GM12878 (cell line): ENCODE measurements around the gene NRN1L. TPM values are rescaled to one million over a fixed set of nuclear protein-coding genes. Genes with fewer than 3 reads are reported as not detected.

Experiments
- ATAC-seq: fragments of 200-7000 bp; cut with Tn5 transposase; 3 replicates; pipeline ENCODE4 v1.9.1; 2020; ENCODE audit warnings: mild to moderate bottlenecking, moderate library complexity
- BruUV-seq: library from RNA; stranded (reverse); fragments of 400-500 nt; replicated peaks from 2 replicates; lab custom pipeline; 2021; lab: Mats Ljungman, UMichigan
- CTCF ChIA-PET: fragments of 300-600 bp; sonication (Branson Sonifier 250); formaldehyde crosslinking; extraction: SDS; loops from one replicate; lab custom pipeline; 2021; ENCODE audit warnings: inconsistent platforms; lab: Yijun Ruan, JAX
- POLR2A ChIA-PET: fragments of 350-600 bp; formaldehyde crosslinking; extraction: SDS; loops from one replicate; lab custom pipeline; 2021; ENCODE audit warnings: inconsistent platforms; lab: Charles Lee
- RAD21 ChIA-PET: fragments of 300-600 bp; sonication (Branson Sonifier 250); formaldehyde crosslinking; loops from one replicate; lab custom pipeline; 2023; ENCODE audit warnings: antibody characterized with exemption; ENCODE audit not compliant: unreplicated experiment; lab: Charles Lee
- SMC1A ChIA-PET: fragments of 300-600 bp; sonication (Branson Sonifier 250); formaldehyde crosslinking; loops from one replicate; lab custom pipeline; 2023; ENCODE audit not compliant: unreplicated experiment, uncharacterized antibody; lab: Charles Lee
- DNase-seq: peaks from one replicate; pipeline ENCODE4 v3.0.0-alpha.2; 2011; ENCODE audit warnings: low read depth, low spot score
- FAIRE-seq: peaks from 3 replicates; lab custom pipeline; 2011; peaks lifted over from hg19 to GRCh38; lab: Jason Lieb, UNC
- H2AFZ ChIP-seq: 2 replicates; pipeline ENCODE4 v1.6.0; 2011; ENCODE audit warnings: low read depth, low read length, control low read depth; ENCODE audit not compliant: control insufficient read depth
- H3K27ac ChIP-seq: 2 replicates; pipeline ENCODE4 v1.5.1; 2011; ENCODE audit warnings: control low read depth; ENCODE audit not compliant: control insufficient read depth, insufficient read depth
- H3K27me3 ChIP-seq, 2 experiments: replicated peaks in 1 of 2; 2 replicates each; pipeline versions ENCODE4 v1.6.0 to v1.6.1; 2011; ENCODE audit warnings: low read length in 1 of 2; ENCODE audit not compliant: control insufficient read depth in 2 of 2, insufficient read depth in 2 of 2
- H3K36me3 ChIP-seq, 2 experiments: 2 replicates each; pipeline ENCODE4 v1.5.1; 2011; ENCODE audit warnings: low read length in 1 of 2; ENCODE audit not compliant: control insufficient read depth in 2 of 2, insufficient read depth in 2 of 2
- H3K4me1 ChIP-seq: 2 replicates; pipeline ENCODE4 v1.6.1; 2011; ENCODE audit warnings: mild to moderate bottlenecking, low read length, moderate library complexity, mixed read lengths; ENCODE audit not compliant: control insufficient read depth, insufficient read depth
- H3K4me2 ChIP-seq: 2 replicates; pipeline ENCODE4 v1.6.0; 2011; ENCODE audit warnings: control low read depth; ENCODE audit not compliant: control insufficient read depth, insufficient read depth
- H3K4me3 ChIP-seq: fragments of 200-600 bp; sonication (generic); 2 replicates; pipeline ENCODE4 v1.5.1; 2016
- H3K79me2 ChIP-seq: 2 replicates; pipeline ENCODE4 v1.6.0; 2011; ENCODE audit warnings: low read length; ENCODE audit not compliant: control insufficient read depth, insufficient read depth
- H3K9ac ChIP-seq: 2 replicates; pipeline ENCODE4 v1.8.0; 2011; ENCODE audit warnings: low read length, control low read depth, mixed read lengths; ENCODE audit not compliant: control insufficient read depth, insufficient read depth
- H3K9me3 ChIP-seq: replicated peaks from 3 replicates; pipeline ENCODE4 v1.5.1; 2011; ENCODE audit warnings: mild to moderate bottlenecking, low read length; ENCODE audit not compliant: control insufficient read depth, insufficient read depth
- H4K20me1 ChIP-seq: 2 replicates; pipeline ENCODE4 v1.6.0; 2011; ENCODE audit not compliant: control insufficient read depth, insufficient read depth
- BHLHE40 ChIP-seq, 2 experiments: fragments of 450-650 bp in 1 of 2; IDR thresholded peaks; 2 replicates each; pipeline ENCODE4 v1.6.1; 2011 to 2017; ENCODE audit warnings: low read depth in 2 of 2, borderline replicate concordance in 1 of 2, improper control_type of control experiment in 1 of 2, low read length in 1 of 2, mild to moderate bottlenecking in 1 of 2
- CREM ChIP-seq: IDR thresholded peaks from 2 replicates; pipeline ENCODE4 v1.6.1; 2014; ENCODE audit warnings: antibody characterized with exemption, low read depth
- ESRRA ChIP-seq: IDR thresholded peaks from 2 replicates; pipeline ENCODE4 v1.6.1; 2012; ENCODE audit warnings: mild to moderate bottlenecking, low read length, improper control_type of control experiment
- WGBS: methylation state at CpG from one replicate; pipeline ENCODE4 v1.1.6; 2016; ENCODE audit warnings: low lambda C conversion rate; ENCODE audit not compliant: insufficient replicate concordance, insufficient coverage; ENCODE audit errors: missing lambda C conversion rate; 5-methylcytosine and 5-hydroxymethylcytosine counted together
- in situ Hi-C: fragments of 300-500 bp; cut with MboI; formaldehyde crosslinking; loops from 9 replicates; pipeline ENCODE4 v1.14.3; 2018; ENCODE audit warnings: mixed read lengths
- intact Hi-C: fragments of 100-400 bp; cut with micrococcal nuclease; formaldehyde crosslinking; loops from one replicate; pipeline ENCODE4 v1.14.2; 2022; ENCODE audit not compliant: unreplicated experiment
- polyA plus RNA-seq, 11 experiments: library from polyadenylated mRNA; depleted of rRNA in 4 of 11; unstranded in 6 of 11; stranded (reverse) in 5 of 11; fragments of >200 nt; fragmentation: Nextera tagmentation in 4 of 11; fragmentation: Illumina TruSeq in 1 of 11; extraction: Ambion mirVana in 4 of 11; extraction: Trizol in 1 of 11; gene quantifications; 1 replicate in 1 of 11; 2 replicates in 10 of 11; pipeline versions ENCODE4 v1.2.1 to v1.2.3, GENCODE V29; 2011 to 2016; ENCODE audit warnings: inconsistent platforms in 2 of 11, missing spikeins in 2 of 11, low read depth in 1 of 11
- total RNA-seq, 4 experiments: library from RNA; depleted of rRNA in 3 of 4; stranded (reverse); fragments of >200 nt in 3 of 4; fragmentation: Illumina TruSeq in 1 of 4; extraction: Trizol in 1 of 4; gene quantifications; 2 replicates each; pipeline versions ENCODE4 v1.2.1 to v1.2.3, GENCODE V29; 2013 to 2021
- TF ChIP-seq, protein P1 (sequence below): fragments of 150-350 bp; IDR thresholded peaks from 2 replicates; pipeline ENCODE4 v1.6.1; 2014; ENCODE audit warnings: mild to moderate bottlenecking, low read depth, low read length
- TF ChIP-seq, protein P2 (sequence below): IDR thresholded peaks from 2 replicates; pipeline ENCODE4 v1.6.1; 2012; ENCODE audit warnings: improper control_type of control experiment, low read depth, low read length; ENCODE audit not compliant: insufficient replicate concordance
- TF ChIP-seq, protein P3 (sequence below): IDR thresholded peaks from 2 replicates; pipeline ENCODE4 v1.6.1; 2012; ENCODE audit warnings: mild to moderate bottlenecking, low read depth, low read length
- TF ChIP-seq, protein P4 (sequence below): fragments of 450-650 bp; conservative IDR thresholded peaks from 2 replicates; pipeline ENCODE4 v1.6.1; 2017; ENCODE audit warnings: mild to moderate bottlenecking, moderate library complexity
- TF ChIP-seq, protein P5 (sequence below): fragments of 450-650 bp; IDR thresholded peaks from 2 replicates; pipeline ENCODE4 v1.6.1; 2017; ENCODE audit warnings: borderline replicate concordance

NRN1L gene
- total and polyA plus RNA-seq, 10 of the 15 experiments (the other 5 are each of a cell fraction or from before 2014, with no cell fraction given), result 0.11 to 0.99 (median 0.28) TPM; not detected in 3

DNA sequence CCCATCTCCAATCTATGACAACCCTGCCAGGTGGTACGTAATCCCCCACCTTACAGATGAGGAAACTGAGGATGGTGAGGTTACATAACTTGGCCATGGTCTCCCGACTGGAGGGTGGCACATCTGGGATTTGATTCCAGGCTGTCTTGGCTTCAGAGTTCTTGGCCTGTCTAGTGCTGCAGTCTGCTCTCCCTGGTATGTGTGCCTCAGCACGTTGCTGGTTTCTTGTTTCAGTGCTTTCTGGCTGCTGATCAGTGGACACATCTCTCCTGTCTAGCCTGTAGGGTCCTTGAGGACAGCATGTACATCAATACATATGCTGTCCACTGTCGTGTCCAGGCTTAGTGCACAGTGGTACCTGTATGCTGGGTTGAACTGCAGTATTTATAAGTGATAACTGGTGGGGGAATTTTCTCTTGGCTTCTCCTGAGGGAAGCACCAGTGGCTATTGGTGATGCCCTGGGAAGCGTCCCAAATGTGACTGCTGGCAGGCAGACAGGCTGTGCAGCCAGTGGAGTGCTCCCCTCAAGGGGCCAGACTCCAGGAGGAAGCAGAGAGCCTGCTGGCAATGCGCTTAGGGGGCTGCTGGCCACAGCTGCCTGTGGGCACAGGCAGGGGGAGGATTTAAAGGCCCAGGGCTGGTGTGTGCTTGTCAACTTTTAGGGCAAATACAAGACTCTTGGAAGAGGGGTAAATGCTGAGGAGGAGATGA, 32.6 kb downstream of the NRN1L start:
- ChIA-PET SMC1A (no interaction called here), POLR2A (no interaction called here), CTCF (interaction anchor here (0.5 kb wide), 1 partner anchor 125 kb away, joined by 4 read pairs; no protein-coding TSS in a partner anchor), RAD21 (no interaction called here)
- Histone ChIP-seq H3K9me3 (no peaks in the 10 kb centered on the region), H3K4me1 (no peaks in the 10 kb centered on the region), H3K79me2 (no peaks in the 10 kb centered on the region), H3K4me2 (no peak overlapping the region), H3K9ac (no peak overlapping the region), H3K4me3 (no peak overlapping the region), H3K27me3 (no peaks in the 10 kb centered on the region), H4K20me1 (no peaks in the 10 kb centered on the region), H2AFZ (no peak overlapping the region), H3K36me3 (peaks cover 0 to 3% of the 10 kb centered on the region in 2 experiments; a peak in 1 of 4 replicates), H3K27ac (no peak overlapping the region)
- ATAC-seq (no peak), FAIRE-seq (no peak), DNase-seq (no peak)
- WGBS, result 87% methylated on average over 6 of the region's 6 CpGs
- in situ Hi-C loops (no loop called here), intact Hi-C loops (no loop called here)
- no TSS peak for BruUV-seq
- TF ChIP-seq, protein P1, sequence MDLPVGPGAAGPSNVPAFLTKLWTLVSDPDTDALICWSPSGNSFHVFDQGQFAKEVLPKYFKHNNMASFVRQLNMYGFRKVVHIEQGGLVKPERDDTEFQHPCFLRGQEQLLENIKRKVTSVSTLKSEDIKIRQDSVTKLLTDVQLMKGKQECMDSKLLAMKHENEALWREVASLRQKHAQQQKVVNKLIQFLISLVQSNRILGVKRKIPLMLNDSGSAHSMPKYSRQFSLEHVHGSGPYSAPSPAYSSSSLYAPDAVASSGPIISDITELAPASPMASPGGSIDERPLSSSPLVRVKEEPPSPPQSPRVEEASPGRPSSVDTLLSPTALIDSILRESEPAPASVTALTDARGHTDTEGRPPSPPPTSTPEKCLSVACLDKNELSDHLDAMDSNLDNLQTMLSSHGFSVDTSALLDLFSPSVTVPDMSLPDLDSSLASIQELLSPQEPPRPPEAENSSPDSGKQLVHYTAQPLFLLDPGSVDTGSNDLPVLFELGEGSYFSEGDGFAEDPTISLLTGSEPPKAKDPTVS, result no peak
- TF ChIP-seq, protein P2, sequence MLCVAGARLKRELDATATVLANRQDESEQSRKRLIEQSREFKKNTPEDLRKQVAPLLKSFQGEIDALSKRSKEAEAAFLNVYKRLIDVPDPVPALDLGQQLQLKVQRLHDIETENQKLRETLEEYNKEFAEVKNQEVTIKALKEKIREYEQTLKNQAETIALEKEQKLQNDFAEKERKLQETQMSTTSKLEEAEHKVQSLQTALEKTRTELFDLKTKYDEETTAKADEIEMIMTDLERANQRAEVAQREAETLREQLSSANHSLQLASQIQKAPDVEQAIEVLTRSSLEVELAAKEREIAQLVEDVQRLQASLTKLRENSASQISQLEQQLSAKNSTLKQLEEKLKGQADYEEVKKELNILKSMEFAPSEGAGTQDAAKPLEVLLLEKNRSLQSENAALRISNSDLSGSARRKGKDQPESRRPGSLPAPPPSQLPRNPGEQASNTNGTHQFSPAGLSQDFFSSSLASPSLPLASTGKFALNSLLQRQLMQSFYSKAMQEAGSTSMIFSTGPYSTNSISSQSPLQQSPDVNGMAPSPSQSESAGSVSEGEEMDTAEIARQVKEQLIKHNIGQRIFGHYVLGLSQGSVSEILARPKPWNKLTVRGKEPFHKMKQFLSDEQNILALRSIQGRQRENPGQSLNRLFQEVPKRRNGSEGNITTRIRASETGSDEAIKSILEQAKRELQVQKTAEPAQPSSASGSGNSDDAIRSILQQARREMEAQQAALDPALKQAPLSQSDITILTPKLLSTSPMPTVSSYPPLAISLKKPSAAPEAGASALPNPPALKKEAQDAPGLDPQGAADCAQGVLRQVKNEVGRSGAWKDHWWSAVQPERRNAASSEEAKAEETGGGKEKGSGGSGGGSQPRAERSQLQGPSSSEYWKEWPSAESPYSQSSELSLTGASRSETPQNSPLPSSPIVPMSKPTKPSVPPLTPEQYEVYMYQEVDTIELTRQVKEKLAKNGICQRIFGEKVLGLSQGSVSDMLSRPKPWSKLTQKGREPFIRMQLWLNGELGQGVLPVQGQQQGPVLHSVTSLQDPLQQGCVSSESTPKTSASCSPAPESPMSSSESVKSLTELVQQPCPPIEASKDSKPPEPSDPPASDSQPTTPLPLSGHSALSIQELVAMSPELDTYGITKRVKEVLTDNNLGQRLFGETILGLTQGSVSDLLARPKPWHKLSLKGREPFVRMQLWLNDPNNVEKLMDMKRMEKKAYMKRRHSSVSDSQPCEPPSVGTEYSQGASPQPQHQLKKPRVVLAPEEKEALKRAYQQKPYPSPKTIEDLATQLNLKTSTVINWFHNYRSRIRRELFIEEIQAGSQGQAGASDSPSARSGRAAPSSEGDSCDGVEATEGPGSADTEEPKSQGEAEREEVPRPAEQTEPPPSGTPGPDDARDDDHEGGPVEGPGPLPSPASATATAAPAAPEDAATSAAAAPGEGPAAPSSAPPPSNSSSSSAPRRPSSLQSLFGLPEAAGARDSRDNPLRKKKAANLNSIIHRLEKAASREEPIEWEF, result no peak
- TF ChIP-seq BHLHE40 (IDR thresholded peaks at IDR 0.05; ENCODE audit: borderline replicate concordance in 1 of 2, low read depth in 2 of 2, low read length in 1 of 2) (no peak), CREM (no peak), ESRRA (no peak)
- TF ChIP-seq, protein P3, sequence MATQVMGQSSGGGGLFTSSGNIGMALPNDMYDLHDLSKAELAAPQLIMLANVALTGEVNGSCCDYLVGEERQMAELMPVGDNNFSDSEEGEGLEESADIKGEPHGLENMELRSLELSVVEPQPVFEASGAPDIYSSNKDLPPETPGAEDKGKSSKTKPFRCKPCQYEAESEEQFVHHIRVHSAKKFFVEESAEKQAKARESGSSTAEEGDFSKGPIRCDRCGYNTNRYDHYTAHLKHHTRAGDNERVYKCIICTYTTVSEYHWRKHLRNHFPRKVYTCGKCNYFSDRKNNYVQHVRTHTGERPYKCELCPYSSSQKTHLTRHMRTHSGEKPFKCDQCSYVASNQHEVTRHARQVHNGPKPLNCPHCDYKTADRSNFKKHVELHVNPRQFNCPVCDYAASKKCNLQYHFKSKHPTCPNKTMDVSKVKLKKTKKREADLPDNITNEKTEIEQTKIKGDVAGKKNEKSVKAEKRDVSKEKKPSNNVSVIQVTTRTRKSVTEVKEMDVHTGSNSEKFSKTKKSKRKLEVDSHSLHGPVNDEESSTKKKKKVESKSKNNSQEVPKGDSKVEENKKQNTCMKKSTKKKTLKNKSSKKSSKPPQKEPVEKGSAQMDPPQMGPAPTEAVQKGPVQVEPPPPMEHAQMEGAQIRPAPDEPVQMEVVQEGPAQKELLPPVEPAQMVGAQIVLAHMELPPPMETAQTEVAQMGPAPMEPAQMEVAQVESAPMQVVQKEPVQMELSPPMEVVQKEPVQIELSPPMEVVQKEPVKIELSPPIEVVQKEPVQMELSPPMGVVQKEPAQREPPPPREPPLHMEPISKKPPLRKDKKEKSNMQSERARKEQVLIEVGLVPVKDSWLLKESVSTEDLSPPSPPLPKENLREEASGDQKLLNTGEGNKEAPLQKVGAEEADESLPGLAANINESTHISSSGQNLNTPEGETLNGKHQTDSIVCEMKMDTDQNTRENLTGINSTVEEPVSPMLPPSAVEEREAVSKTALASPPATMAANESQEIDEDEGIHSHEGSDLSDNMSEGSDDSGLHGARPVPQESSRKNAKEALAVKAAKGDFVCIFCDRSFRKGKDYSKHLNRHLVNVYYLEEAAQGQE, result no peak
- TF ChIP-seq, protein P4, sequence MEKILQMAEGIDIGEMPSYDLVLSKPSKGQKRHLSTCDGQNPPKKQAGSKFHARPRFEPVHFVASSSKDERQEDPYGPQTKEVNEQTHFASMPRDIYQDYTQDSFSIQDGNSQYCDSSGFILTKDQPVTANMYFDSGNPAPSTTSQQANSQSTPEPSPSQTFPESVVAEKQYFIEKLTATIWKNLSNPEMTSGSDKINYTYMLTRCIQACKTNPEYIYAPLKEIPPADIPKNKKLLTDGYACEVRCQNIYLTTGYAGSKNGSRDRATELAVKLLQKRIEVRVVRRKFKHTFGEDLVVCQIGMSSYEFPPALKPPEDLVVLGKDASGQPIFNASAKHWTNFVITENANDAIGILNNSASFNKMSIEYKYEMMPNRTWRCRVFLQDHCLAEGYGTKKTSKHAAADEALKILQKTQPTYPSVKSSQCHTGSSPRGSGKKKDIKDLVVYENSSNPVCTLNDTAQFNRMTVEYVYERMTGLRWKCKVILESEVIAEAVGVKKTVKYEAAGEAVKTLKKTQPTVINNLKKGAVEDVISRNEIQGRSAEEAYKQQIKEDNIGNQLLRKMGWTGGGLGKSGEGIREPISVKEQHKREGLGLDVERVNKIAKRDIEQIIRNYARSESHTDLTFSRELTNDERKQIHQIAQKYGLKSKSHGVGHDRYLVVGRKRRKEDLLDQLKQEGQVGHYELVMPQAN, result no peak
- TF ChIP-seq, protein P5, sequence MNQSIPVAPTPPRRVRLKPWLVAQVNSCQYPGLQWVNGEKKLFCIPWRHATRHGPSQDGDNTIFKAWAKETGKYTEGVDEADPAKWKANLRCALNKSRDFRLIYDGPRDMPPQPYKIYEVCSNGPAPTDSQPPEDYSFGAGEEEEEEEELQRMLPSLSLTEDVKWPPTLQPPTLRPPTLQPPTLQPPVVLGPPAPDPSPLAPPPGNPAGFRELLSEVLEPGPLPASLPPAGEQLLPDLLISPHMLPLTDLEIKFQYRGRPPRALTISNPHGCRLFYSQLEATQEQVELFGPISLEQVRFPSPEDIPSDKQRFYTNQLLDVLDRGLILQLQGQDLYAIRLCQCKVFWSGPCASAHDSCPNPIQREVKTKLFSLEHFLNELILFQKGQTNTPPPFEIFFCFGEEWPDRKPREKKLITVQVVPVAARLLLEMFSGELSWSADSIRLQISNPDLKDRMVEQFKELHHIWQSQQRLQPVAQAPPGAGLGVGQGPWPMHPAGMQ, result no peak
